Subcutaneous abdominal adipose tissue (tissue), 5 donors: ENCODE measurements around the gene SMAD3.

Source experiments
- H3K27ac ChIP-seq: one replicate; pipeline ENCODE4 v1.7.0; 2013; ENCODE audit warnings: low read depth, mild to moderate bottlenecking, inconsistent platforms, low read length, moderate library complexity
- H3K27me3 ChIP-seq, 5 donors: one replicate each; pipeline ENCODE4 v1.7.0; 2013; ENCODE audit warnings: low read length in 5 of 5, inconsistent platforms in 1 of 5; ENCODE audit not compliant: control insufficient read depth in 5 of 5, insufficient read depth in 4 of 5
- H3K36me3 ChIP-seq, 5 donors: one replicate each; pipeline ENCODE4 v1.7.0; 2013; ENCODE audit warnings: low read length in 5 of 5; ENCODE audit not compliant: control insufficient read depth in 5 of 5, insufficient read depth in 5 of 5
- H3K4me1 ChIP-seq, 5 donors: one replicate each; pipeline ENCODE4 v1.7.0; 2013; ENCODE audit warnings: low read length in 5 of 5, mild to moderate bottlenecking in 3 of 5, moderate library complexity in 1 of 5; ENCODE audit not compliant: control insufficient read depth in 5 of 5, insufficient read depth in 5 of 5
- H3K4me3 ChIP-seq, 5 donors: one replicate each; pipeline ENCODE4 v1.7.0; 2013; ENCODE audit warnings: low read length in 5 of 5, low read depth in 1 of 5
- H3K9ac ChIP-seq, 5 donors: one replicate each; pipeline ENCODE4 v1.7.0; 2013; ENCODE audit warnings: low read length in 5 of 5, mild to moderate bottlenecking in 4 of 5, moderate library complexity in 3 of 5
- H3K9me3 ChIP-seq, 5 donors: one replicate each; pipeline ENCODE4 v1.7.0; 2013; ENCODE audit warnings: low read length in 5 of 5; ENCODE audit not compliant: control insufficient read depth in 5 of 5
- donor health status: healthy.
- donor health status: healthy.
- donor health status: healthy.
- donor health status: healthy.
- donor health status: healthy.

The SMAD3 gene

GRCh38 chr15:67240235-67241131, 175.1 kb downstream of the SMAD3 start:
- Histone ChIP-seq H3K9ac (no peak overlapping the region), H3K36me3 (peaks cover 0 to 4% (median 0%) of the 10 kb centered on the region in 5 donors), H3K4me3 (no peak overlapping the region), H3K27ac (no peak overlapping the region), H3K27me3 (no peaks in the 10 kb centered on the region), H3K4me1 (peaks cover 0 to 15% (median 4%) of the 10 kb centered on the region in 5 donors), H3K9me3 (no peaks in the 10 kb centered on the region)

- peaks cover 0 to 2% (median 0%) of the 10 kb centered on the region in 5 donors for H3K36me3 ChIP-seq
- H3K27me3 ChIP-seq, result no peaks in the 10 kb centered on the region
- no peak overlapping the region for H3K27ac ChIP-seq
- H3K4me1 ChIP-seq, result peaks cover 0 to 15% (median 4%) of the 10 kb centered on the region in 5 donors
- no peak overlapping the region for H3K4me3 ChIP-seq
- no peak overlapping the region for H3K9ac ChIP-seq
- no peaks in the 10 kb centered on the region for H3K9me3 ChIP-seq
These were observed 175.9 kb downstream of the SMAD3 start for GRCh38 chr15:67241132-67241855.

DNA sequence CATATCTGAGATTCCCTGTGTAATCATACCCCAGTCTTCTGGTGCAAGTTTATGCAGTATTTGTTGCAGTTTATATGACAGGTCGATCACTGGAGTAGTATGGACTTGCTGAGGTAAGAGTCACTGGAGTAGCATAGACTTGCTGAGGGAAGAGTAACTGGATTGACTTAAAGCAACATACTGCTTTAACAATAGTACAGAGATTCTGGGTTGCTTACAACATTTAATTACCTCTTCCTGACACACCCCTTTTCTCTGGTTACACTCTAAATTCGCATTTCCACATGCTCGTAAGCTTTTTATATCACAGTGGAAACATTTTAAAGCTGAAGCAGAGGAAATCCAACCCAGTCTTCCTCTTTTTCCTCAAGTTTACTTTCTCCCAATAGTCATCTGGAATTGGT, 177.3 kb downstream of the SMAD3 start:
- no peaks in the 10 kb centered on the region for H3K9me3 ChIP-seq
- H3K9ac ChIP-seq, result no peak overlapping the region
- H3K36me3 ChIP-seq, result no peaks in the 10 kb centered on the region
- H3K4me1 ChIP-seq, result peaks cover 0 to 15% (median 4%) of the 10 kb centered on the region in 5 donors
- no peaks in the 10 kb centered on the region for H3K27me3 ChIP-seq
- no peak overlapping the region for H3K4me3 ChIP-seq
- H3K27ac ChIP-seq, result no peak overlapping the region
